Mammary epithelial cell (primary cell): ENCODE data around the gene IGFBP5.

Experiments
- CTCF ChIP-seq, 2 donors: IDR thresholded peaks in 1 of 2; conservative IDR thresholded peaks in 1 of 2; 2 replicates each; pipeline ENCODE4 v1.5.1; 2011 to 2012; ENCODE audit warnings: inconsistent platforms in 2 of 2, low read length in 2 of 2, mild to moderate bottlenecking in 2 of 2, control low read depth in 1 of 2, low read depth in 1 of 2; ENCODE audit not compliant: insufficient read depth in 1 of 2; ENCODE audit errors: extremely low read depth in 1 of 2
- EZH2 ChIP-seq: IDR thresholded peaks from 2 replicates; pipeline ENCODE4 v1.6.1; 2012; ENCODE audit warnings: low read length, inconsistent platforms, borderline replicate concordance

- TF ChIP-seq CTCF (conservative IDR thresholded peaks at IDR 0.05 in 1 of 2, IDR thresholded peaks at IDR 0.05 in 1 of 2; ENCODE audit: extremely low read depth in 1 of 2, insufficient read depth in 1 of 2, low read depth in 1 of 2, low read length in 2 of 2) (no peak), EZH2 (no peak)
Measured at GRCh38 chr2:216739035-216739434, 43.7 kb upstream of the IGFBP5 start.
